OCI-LY3 (cell line): ENCODE data around the gene TULP1.
"Not testable (repeated sequence)": the region's sequence is repeated elsewhere in the genome, so short reads cannot be mapped to it uniquely, and the experiment has no call there.

Experiments used
- H2AFZ ChIP-seq: fragments of 200-600, 300-600 bp; shearing (Covaris generic); 2 replicates; pipeline ENCODE4 v1.6.0; 2014; ENCODE audit warnings: antibody characterized with exemption, low read depth, low read length
- H3K27ac ChIP-seq: fragments of 200-600, 300-600 bp; sonication (generic); 2 replicates; pipeline ENCODE4 v1.5.1; 2014; ENCODE audit warnings: mild to moderate bottlenecking, low read length, moderate library complexity, mixed read lengths
- H3K27me3 ChIP-seq: fragments of 200-600, 300-600 bp; sonication (generic); 2 replicates; pipeline ENCODE4 v1.6.1; 2014; ENCODE audit warnings: low read depth, low read length, mixed read lengths
- H3K36me3 ChIP-seq: fragments of 200-600, 300-600 bp; sonication (generic); replicated peaks from 2 replicates; pipeline ENCODE3; 2014; ENCODE audit warnings: low read depth, low read length, mixed read lengths
- H3K4me1 ChIP-seq: fragments of 300-600, 200-600 bp; sonication (generic); 2 replicates; pipeline ENCODE4 v1.6.1; 2014; ENCODE audit warnings: low read length, mixed read lengths
- H3K4me2 ChIP-seq: fragments of 200-600, 300-600 bp; sonication (generic); 2 replicates; pipeline ENCODE4 v1.6.1; 2014; ENCODE audit warnings: low read length, mixed read lengths
- H3K4me3 ChIP-seq: fragments of 300-600, 200-600 bp; sonication (generic); 2 replicates; pipeline ENCODE4 v1.5.1; 2014; ENCODE audit warnings: antibody characterized with exemption, mild to moderate bottlenecking, low read length, moderate library complexity
- H3K79me2 ChIP-seq: fragments of 300-600, 200-600 bp; shearing (Covaris generic); 2 replicates; pipeline ENCODE4 v1.6.1; 2014; ENCODE audit warnings: mild to moderate bottlenecking, low read length, mixed read lengths
- H3K9ac ChIP-seq: fragments of 300-600, 200-600 bp; shearing (Covaris generic); 2 replicates; pipeline ENCODE4 v1.6.0; 2014; ENCODE audit warnings: mild to moderate bottlenecking, low read length, moderate library complexity
- H3K9me3 ChIP-seq: fragments of 200-600, 300-600 bp; shearing (Covaris generic); 2 replicates; pipeline ENCODE4 v1.6.1; 2014; ENCODE audit warnings: low read length, mixed read lengths; ENCODE audit not compliant: insufficient read depth
- H4K20me1 ChIP-seq: fragments of 200-600, 300-600 bp; sonication (generic); 2 replicates; pipeline ENCODE4 v1.6.1; 2016; ENCODE audit warnings: low read length, mixed read lengths; ENCODE audit not compliant: insufficient read depth
- CTCF ChIP-seq: fragments of 200-600, 300-600 bp; sonication (generic); IDR thresholded peaks from 2 replicates; pipeline ENCODE4 v1.5.1; 2014; ENCODE audit warnings: antibody characterized with exemption, low read length, low read depth
- EZH2phosphoT487 ChIP-seq: fragments of 200-600 bp; shearing (Covaris generic); IDR thresholded peaks from 2 replicates; pipeline ENCODE4 v1.6.1; 2018; ENCODE audit warnings: antibody characterized with exemption, mixed run types, low read depth

Gene TULP1

GRCh38 chr6:35516712-35517111 lies 4.0 kb upstream of the TULP1 start:
- Histone ChIP-seq H3K4me1 (no peaks in the 10 kb centered on the region), H3K79me2 (no peaks in the 10 kb centered on the region), H3K36me3 (no peaks in the 10 kb centered on the region)

DNA sequence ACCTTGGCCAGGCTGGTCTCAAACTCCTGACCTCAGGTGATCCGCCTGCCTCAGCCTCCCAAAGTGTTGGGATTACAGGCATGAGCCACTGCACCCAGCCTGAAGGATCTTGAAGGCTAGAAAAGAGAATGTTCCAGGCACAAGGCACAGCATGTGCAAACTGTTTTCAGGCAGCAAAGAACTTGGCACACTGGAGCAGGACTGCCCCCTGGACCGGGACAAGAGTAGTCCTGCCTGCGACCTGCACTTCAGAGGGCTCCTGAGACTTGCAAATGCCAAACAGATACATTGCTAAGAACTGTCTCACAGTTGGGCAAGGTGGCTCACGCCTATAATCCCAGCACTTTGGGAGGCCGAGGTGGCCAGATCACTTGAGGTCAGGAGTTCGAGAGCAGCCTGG lies 3.2 kb upstream of the TULP1 start:
- not testable (repeated sequence) for H3K4me3 ChIP-seq, H3K9me3 ChIP-seq, H3K27me3 ChIP-seq, H3K9ac ChIP-seq, H3K27ac ChIP-seq, H3K36me3 ChIP-seq, H3K4me2 ChIP-seq, H4K20me1 ChIP-seq, H3K4me1 ChIP-seq, H2AFZ ChIP-seq, H3K79me2 ChIP-seq

More at GRCh38 chr6:35516712-35517111, 4.0 kb upstream of the TULP1 start:
- Histone ChIP-seq H3K4me2 (no peak overlapping the region), H3K9ac (no peak overlapping the region), H3K27ac (no peak overlapping the region), H3K9me3 (no peaks in the 10 kb centered on the region), H3K27me3 (no peaks in the 10 kb centered on the region), H4K20me1 (no peaks in the 10 kb centered on the region), H3K4me3 (no peak overlapping the region), H2AFZ (no peak overlapping the region)
- TF ChIP-seq EZH2phosphoT487 (no peak), CTCF (no peak)

DNA sequence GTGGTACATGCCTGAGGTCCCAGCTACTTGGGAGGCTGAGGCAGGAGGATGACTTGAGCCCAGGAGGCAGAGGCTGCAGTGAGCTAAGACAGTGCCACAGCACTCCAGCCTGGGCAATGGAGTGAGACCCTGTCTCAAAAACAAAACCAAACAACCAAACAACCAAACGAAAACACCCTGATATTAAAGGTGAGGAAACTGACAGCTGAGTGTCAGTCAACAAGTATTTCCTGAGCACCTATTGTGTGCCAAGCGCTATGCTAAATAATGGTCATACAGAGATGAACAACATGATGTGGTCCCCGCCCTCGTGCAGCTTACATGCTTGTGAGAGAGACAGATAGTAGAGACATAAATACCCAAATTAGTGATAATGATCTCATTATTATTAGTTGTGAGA lies 1.9 kb upstream of the TULP1 start:
- H3K79me2 ChIP-seq: no peaks in the 10 kb centered on the region
- no peaks in the 10 kb centered on the region for H3K4me1 ChIP-seq
- TF ChIP-seq EZH2phosphoT487: no peak
- TF ChIP-seq CTCF: no peak
- H2AFZ ChIP-seq: no peak overlapping the region
- no peaks in the 10 kb centered on the region for H3K27me3 ChIP-seq
- H3K9ac ChIP-seq: no peak overlapping the region
- no peak overlapping the region for H3K4me3 ChIP-seq
- no peaks in the 10 kb centered on the region for H3K36me3 ChIP-seq
- no peaks in the 10 kb centered on the region for H4K20me1 ChIP-seq
- no peaks in the 10 kb centered on the region for H3K9me3 ChIP-seq
- no peak overlapping the region for H3K4me2 ChIP-seq
- H3K27ac ChIP-seq: no peak overlapping the region

- Histone ChIP-seq H3K9me3 (no peaks in the 10 kb centered on the region), H3K4me1 (no peaks in the 10 kb centered on the region), H3K27ac (no peak overlapping the region), H3K36me3 (no peaks in the 10 kb centered on the region), H3K27me3 (0 out of 2 replicates have a peak, but pooled peaks cover 2% of the 10 kb centered on the region), H3K4me2 (no peak overlapping the region), H2AFZ (no peak overlapping the region), H3K4me3 (no peak overlapping the region), H3K79me2 (no peaks in the 10 kb centered on the region), H3K9ac (no peak overlapping the region), H4K20me1 (no peaks in the 10 kb centered on the region)
- no peak for TF ChIP-seq EZH2phosphoT487
- no peak for TF ChIP-seq CTCF
These were observed 690 bp downstream of the TULP1 start for GRCh38 chr6:35512006-35512405.

- 0 out of 2 replicates have a peak, but pooled peaks cover 2% of the 10 kb centered on the region for H3K27me3 ChIP-seq
- TF ChIP-seq EZH2phosphoT487: no peak
- TF ChIP-seq CTCF: no peak
These were observed 1.1 kb downstream of the TULP1 start for GRCh38 chr6:35511562-35511941.

More at GRCh38 chr6:35511562-35511941, 1.1 kb downstream of the TULP1 start:
- Histone ChIP-seq H3K4me1 (no peaks in the 10 kb centered on the region), H3K4me3 (no peak overlapping the region), H3K79me2 (no peaks in the 10 kb centered on the region), H3K9me3 (no peaks in the 10 kb centered on the region), H2AFZ (no peak overlapping the region), H4K20me1 (no peaks in the 10 kb centered on the region), H3K36me3 (no peaks in the 10 kb centered on the region), H3K27ac (no peak overlapping the region), H3K9ac (no peak overlapping the region), H3K4me2 (no peak overlapping the region)
